OCI-LY1 (cell line): ENCODE data around the gene GRM3.

Experiments used
- CTCF ChIP-seq: fragments of 200-600 bp; sonication (generic), shearing (Covaris generic); IDR thresholded peaks from 2 replicates; pipeline ENCODE4 v1.5.1; 2017; ENCODE audit warnings: mild to moderate bottlenecking, antibody characterized with exemption, low read length, moderate library complexity, mixed read lengths
- EZH2 ChIP-seq: fragments of 200-600 bp; sonication (generic), shearing (Covaris generic); IDR thresholded peaks from 2 replicates; pipeline ENCODE4 v1.8.0; 2017; ENCODE audit warnings: borderline replicate concordance, mixed run types, mild to moderate bottlenecking, antibody characterized with exemption, low read length, moderate library complexity, mixed read lengths

- TF ChIP-seq CTCF (no peak), EZH2 (no peak)
Observed at GRCh38 chr7:86648169-86648568, 4.5 kb downstream of the GRM3 start.
